ENCODE results near the gene RAVER1. TPM values are rescaled to one million over a fixed set of nuclear protein-coding genes. Genes with fewer than 3 reads are reported as not detected.

RAVER1 gene
- total and polyA plus RNA-seq, 2 donors: 5.9 to 15.4 TPM

- DNase-seq (ENCODE audit: low read depth in 6 of 9, low spot score in 9 of 9): no peak
- no peaks in the 10 kb centered on the region for H3K9me3 ChIP-seq (ENCODE audit: control insufficient read depth in 2 of 2, insufficient read depth in 1 of 2, low read length in 1 of 2)
- H3K4me1 ChIP-seq (ENCODE audit: control insufficient read depth in 2 of 2, insufficient read depth in 2 of 2, low read length in 2 of 2): no peaks in the 10 kb centered on the region
- H3K27ac ChIP-seq (ENCODE audit: low read depth in 1 of 2, low read length in 1 of 2): no peak overlapping the region
- H3K36me3 ChIP-seq (ENCODE audit: control insufficient read depth in 2 of 2, insufficient read depth in 2 of 2, low read length in 1 of 2): peaks cover 98% of the 10 kb centered on the region in 2 donors
- 98% methylated on average over 8 of the region's 8 CpGs for WGBS
- no peak overlapping the region for H3K4me3 ChIP-seq (ENCODE audit: low read length in 2 of 2)
- H3K27me3 ChIP-seq (ENCODE audit: control insufficient read depth in 2 of 2, insufficient read depth in 1 of 2, low read length in 1 of 2): no peaks in the 10 kb centered on the region
Observed at GRCh38 chr19:10325732-10326131, 7.6 kb downstream of the RAVER1 start.

DNA sequence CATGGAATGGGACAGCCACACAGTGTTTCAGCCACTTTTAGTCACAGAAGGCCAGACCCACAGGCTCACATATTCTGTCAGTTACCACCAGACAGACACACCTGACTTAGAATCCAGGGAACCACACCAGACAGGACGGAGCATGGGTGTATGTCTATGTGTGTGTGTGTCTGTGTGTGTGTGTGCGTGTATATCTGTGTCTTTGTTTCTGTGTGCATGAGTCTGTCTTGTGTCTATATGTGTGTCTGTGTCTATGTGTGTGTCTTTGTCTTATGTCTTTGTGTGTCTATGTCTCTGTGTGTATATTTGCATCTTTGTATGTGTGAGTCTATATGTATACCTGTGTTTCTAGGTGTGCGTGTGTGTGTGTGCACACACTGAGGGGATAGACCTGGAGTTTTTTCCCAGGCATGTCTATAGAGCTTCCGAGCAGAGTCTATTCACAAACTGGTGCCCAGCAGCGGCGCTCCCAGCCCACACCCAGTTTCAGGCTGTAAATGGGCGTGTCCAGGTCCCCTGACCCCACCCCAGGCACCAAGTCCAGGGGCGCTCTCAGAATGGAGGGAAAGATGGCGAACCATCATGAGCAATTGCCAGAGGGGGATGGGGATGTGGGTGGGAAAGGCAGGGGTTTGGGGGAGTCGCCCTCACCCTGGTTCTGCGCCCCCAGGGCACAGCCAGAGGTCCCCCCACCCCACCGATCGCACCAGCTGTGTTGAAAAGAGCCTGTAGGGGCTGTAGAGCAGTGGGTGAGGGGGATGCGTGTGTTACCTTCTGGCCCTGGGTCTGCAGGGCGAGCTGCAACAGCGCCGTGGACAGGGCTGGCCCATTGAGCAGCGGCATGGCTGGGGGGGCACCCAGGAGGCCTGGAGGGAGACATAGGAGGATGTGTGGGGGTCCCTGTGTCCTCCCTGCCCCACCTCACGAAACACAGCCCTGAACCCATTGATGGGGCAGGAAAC is 11.2 kb downstream of the RAVER1 start:
- Histone ChIP-seq H3K27me3 (ENCODE audit: control insufficient read depth in 2 of 2, insufficient read depth in 1 of 2, low read length in 1 of 2) (no peaks in the 10 kb centered on the region), H3K27ac (ENCODE audit: low read depth in 1 of 2, low read length in 1 of 2) (no peak overlapping the region), H3K9me3 (ENCODE audit: control insufficient read depth in 2 of 2, insufficient read depth in 1 of 2, low read length in 1 of 2) (no peaks in the 10 kb centered on the region), H3K4me1 (ENCODE audit: control insufficient read depth in 2 of 2, insufficient read depth in 2 of 2, low read length in 2 of 2) (no peaks in the 10 kb centered on the region), H3K36me3 (ENCODE audit: control insufficient read depth in 2 of 2, insufficient read depth in 2 of 2, low read length in 1 of 2) (peaks cover 96 to 97% of the 10 kb centered on the region in 2 donors), H3K4me3 (ENCODE audit: low read length in 2 of 2) (no peak overlapping the region)
- no peak for DNase-seq (ENCODE audit: low read depth in 6 of 9, low spot score in 9 of 9)
- 96% methylated on average over 19 of the region's 19 CpGs for WGBS

GRCh38 chr19:10321417-10321797 is 11.9 kb downstream of the RAVER1 start:
- H3K27ac ChIP-seq (ENCODE audit: low read depth in 1 of 2, low read length in 1 of 2): no peak overlapping the region
- H3K36me3 ChIP-seq (ENCODE audit: control insufficient read depth in 2 of 2, insufficient read depth in 2 of 2, low read length in 1 of 2): peaks cover 96 to 98% of the 10 kb centered on the region in 2 donors
- H3K27me3 ChIP-seq (ENCODE audit: control insufficient read depth in 2 of 2, insufficient read depth in 1 of 2, low read length in 1 of 2): no peaks in the 10 kb centered on the region
- WGBS: 94% methylated on average over 11 of the region's 11 CpGs
- peaks cover 0 to under 1% of the 10 kb centered on the region in 2 donors for H3K4me1 ChIP-seq (ENCODE audit: control insufficient read depth in 2 of 2, insufficient read depth in 2 of 2, low read length in 2 of 2)
- H3K4me3 ChIP-seq (ENCODE audit: low read length in 2 of 2): no peak overlapping the region
- DNase-seq (ENCODE audit: low read depth in 6 of 9, low spot score in 9 of 9): no peak
- no peaks in the 10 kb centered on the region for H3K9me3 ChIP-seq (ENCODE audit: control insufficient read depth in 2 of 2, insufficient read depth in 1 of 2, low read length in 1 of 2)

- peaks cover 2 to 6% of the 10 kb centered on the region in 2 donors for H3K4me1 ChIP-seq (ENCODE audit: control insufficient read depth in 2 of 2, insufficient read depth in 2 of 2, low read length in 2 of 2)
- H3K4me3 ChIP-seq (ENCODE audit: low read length in 2 of 2): no peak overlapping the region
- no peaks in the 10 kb centered on the region for H3K27me3 ChIP-seq (ENCODE audit: control insufficient read depth in 2 of 2, insufficient read depth in 1 of 2, low read length in 1 of 2)
- peaks cover 94 to 95% of the 10 kb centered on the region in 2 donors for H3K36me3 ChIP-seq (ENCODE audit: control insufficient read depth in 2 of 2, insufficient read depth in 2 of 2, low read length in 1 of 2)
- no peak for DNase-seq (ENCODE audit: low read depth in 6 of 9, low spot score in 9 of 9)
- no peaks in the 10 kb centered on the region for H3K9me3 ChIP-seq (ENCODE audit: control insufficient read depth in 2 of 2, insufficient read depth in 1 of 2, low read length in 1 of 2)
- 98% methylated on average over 32 of the region's 32 CpGs for WGBS
- H3K27ac ChIP-seq (ENCODE audit: low read depth in 1 of 2, low read length in 1 of 2): no peak overlapping the region
Observed at GRCh38 chr19:10320602-10321416, 12.5 kb downstream of the RAVER1 start.

DNA sequence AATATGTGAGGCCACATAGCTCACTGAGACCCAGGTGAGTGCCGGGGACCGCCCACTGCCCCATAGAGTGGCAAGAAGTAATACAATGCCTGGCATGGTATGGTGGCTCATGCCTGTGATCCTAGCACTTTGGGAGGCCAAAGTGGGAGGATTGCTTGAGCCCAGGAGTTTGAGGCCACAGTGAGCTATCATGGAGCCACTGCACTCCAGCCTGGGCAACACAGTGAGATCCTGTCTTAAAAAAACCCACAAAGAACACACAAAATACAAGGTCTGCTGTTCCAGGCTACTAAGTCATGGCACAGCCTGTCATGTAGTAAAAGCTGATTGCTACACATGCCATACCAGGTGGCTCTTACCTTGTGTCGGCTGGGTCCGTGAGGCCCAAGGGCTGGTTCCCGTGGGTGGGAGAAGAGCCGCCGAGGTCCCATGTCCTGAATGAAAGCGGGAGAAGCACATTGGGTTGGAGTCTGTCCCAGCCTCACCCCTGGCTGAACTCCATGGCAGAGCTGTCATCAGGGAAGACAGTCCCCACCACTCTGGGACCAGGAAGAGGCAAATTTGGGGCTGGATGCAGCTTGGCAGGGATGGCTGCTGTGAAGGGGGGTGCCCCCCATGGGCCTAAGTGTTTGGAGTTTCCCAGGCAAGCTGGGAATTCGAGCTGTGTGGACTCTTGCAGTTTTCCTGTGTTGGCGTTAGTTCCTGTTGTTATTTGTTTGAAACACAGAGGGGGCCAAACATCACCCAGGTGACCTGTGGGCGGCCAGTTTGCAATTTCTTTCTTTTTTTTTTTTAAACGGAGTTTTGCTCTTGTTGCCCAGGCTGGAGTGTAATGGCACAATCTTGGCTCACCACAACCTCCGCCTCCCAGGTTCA is 14.3 kb downstream of the RAVER1 start:
- WGBS: 98% methylated on average over 13 of the region's 13 CpGs
- Histone ChIP-seq H3K36me3 (ENCODE audit: control insufficient read depth in 2 of 2, insufficient read depth in 2 of 2, low read length in 1 of 2) (peaks cover 77 to 78% of the 10 kb centered on the region in 2 donors), H3K4me1 (ENCODE audit: control insufficient read depth in 2 of 2, insufficient read depth in 2 of 2, low read length in 2 of 2) (peaks cover 6 to 11% of the 10 kb centered on the region in 2 donors), H3K4me3 (ENCODE audit: low read length in 2 of 2) (no peak overlapping the region), H3K9me3 (ENCODE audit: control insufficient read depth in 2 of 2, insufficient read depth in 1 of 2, low read length in 1 of 2) (peaks cover 0 to 4% of the 10 kb centered on the region in 2 donors), H3K27me3 (ENCODE audit: control insufficient read depth in 2 of 2, insufficient read depth in 1 of 2, low read length in 1 of 2) (no peaks in the 10 kb centered on the region), H3K27ac (ENCODE audit: low read depth in 1 of 2, low read length in 1 of 2) (no peak overlapping the region)
- no peak for DNase-seq (ENCODE audit: low read depth in 6 of 9, low spot score in 9 of 9)

DNA sequence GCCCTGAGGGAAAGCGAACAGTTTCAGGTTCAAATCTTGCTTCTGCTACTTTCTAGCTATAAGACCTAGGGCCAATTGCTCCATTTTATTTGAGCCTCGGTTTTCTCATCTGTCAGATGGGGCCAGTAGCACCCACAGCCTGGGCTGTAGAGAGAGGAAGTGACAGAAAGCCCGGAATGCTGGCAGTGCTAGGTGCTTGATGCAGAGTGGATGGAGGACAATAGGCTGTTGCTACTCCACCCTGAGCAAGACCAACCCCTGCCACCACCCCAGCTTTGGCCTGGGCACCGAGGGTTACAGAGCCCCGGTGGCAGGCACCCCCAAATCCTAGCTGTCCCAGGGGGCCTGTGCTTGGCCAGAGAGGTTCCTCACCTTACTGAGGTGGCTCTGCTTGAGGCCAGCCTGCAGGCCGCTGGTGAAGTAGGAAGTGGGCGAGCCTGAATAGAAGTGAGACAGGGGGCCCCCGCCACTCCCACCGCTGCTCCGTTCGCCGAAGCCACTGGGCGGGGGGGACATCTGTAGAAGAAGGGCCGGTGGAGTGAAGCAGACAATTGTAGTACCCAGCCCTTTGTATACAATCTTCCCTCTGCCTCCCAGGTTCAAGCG is 15.4 kb downstream of the RAVER1 start:
- DNase-seq (ENCODE audit: low read depth in 6 of 9, low spot score in 9 of 9): no peak
- no peak overlapping the region for H3K4me3 ChIP-seq (ENCODE audit: low read length in 2 of 2)
- 98% methylated on average over 15 of the region's 15 CpGs for WGBS
- no peaks in the 10 kb centered on the region for H3K27me3 ChIP-seq (ENCODE audit: control insufficient read depth in 2 of 2, insufficient read depth in 1 of 2, low read length in 1 of 2)
- peaks cover 6 to 11% of the 10 kb centered on the region in 2 donors for H3K4me1 ChIP-seq (ENCODE audit: control insufficient read depth in 2 of 2, insufficient read depth in 2 of 2, low read length in 2 of 2)
- peaks cover 0 to 4% of the 10 kb centered on the region in 2 donors for H3K9me3 ChIP-seq (ENCODE audit: control insufficient read depth in 2 of 2, insufficient read depth in 1 of 2, low read length in 1 of 2)
- peaks cover 66 to 67% of the 10 kb centered on the region in 2 donors for H3K36me3 ChIP-seq (ENCODE audit: control insufficient read depth in 2 of 2, insufficient read depth in 2 of 2, low read length in 1 of 2)
- no peak overlapping the region for H3K27ac ChIP-seq (ENCODE audit: low read depth in 1 of 2, low read length in 1 of 2)

GRCh38 chr19:10317045-10317856 is 16.1 kb downstream of the RAVER1 start:
- no peaks in the 10 kb centered on the region for H3K27me3 ChIP-seq (ENCODE audit: control insufficient read depth in 2 of 2, insufficient read depth in 1 of 2, low read length in 1 of 2)
- WGBS: 96% methylated on average over 29 of the region's 29 CpGs
- H3K36me3 ChIP-seq (ENCODE audit: control insufficient read depth in 2 of 2, insufficient read depth in 2 of 2, low read length in 1 of 2): peaks cover 59 to 60% of the 10 kb centered on the region in 2 donors
- H3K4me3 ChIP-seq (ENCODE audit: low read length in 2 of 2): no peak overlapping the region
- H3K27ac ChIP-seq (ENCODE audit: low read depth in 1 of 2, low read length in 1 of 2): no peak overlapping the region
- DNase-seq (ENCODE audit: low read depth in 6 of 9, low spot score in 9 of 9): no peak
- peaks cover 0 to 4% of the 10 kb centered on the region in 2 donors for H3K9me3 ChIP-seq (ENCODE audit: control insufficient read depth in 2 of 2, insufficient read depth in 1 of 2, low read length in 1 of 2)
- peaks cover 6 to 11% of the 10 kb centered on the region in 2 donors for H3K4me1 ChIP-seq (ENCODE audit: control insufficient read depth in 2 of 2, insufficient read depth in 2 of 2, low read length in 2 of 2)
